ENCODE data around the gene MTUS2. TPM values are rescaled to one million over a fixed set of nuclear protein-coding genes. Genes with fewer than 3 reads are reported as not detected.

MTUS2 gene
- total and polyA plus RNA-seq, 2 of the 8 experiments (the other 6 are each of a cell fraction or from before 2014, with no cell fraction given): 0.18 to 0.80 TPM

DNA sequence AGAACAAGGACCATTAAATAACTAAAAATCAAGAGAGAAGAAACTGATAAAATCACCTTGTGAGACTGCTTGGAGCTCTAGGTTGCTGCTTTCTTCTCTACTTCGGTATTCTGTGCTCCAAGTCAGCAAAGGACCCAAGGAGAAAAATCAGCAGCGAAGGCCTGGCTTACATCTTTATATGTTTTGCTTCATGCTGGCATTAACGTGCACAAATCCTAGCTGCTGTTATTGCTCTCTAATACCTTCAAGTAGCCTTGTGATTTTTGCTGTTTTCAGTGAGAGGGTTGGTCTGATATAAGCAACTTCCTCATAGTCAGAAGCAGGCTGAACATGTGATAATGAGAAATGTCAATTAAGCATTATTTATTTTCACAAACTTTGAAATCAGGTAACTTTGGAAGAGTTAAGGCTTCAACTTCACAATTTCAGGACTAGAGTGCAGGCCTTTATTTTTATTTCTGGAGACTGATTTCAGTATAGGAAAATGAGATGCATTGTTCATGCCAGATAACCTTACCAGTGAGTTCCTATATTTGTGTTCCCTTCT is 410.2 kb downstream of the MTUS2 start:
- Histone ChIP-seq H4K5ac (ENCODE audit: insufficient read length, low read depth, low read length) (no peak overlapping the region), H3K27me3 (replicated peaks in 1 of 4; ENCODE audit: control insufficient read depth in 3 of 4, extremely low read depth in 1 of 4, insufficient read depth in 3 of 4, low read length in 3 of 4) (no peaks in the 10 kb centered on the region), H3K36me3 (ENCODE audit: control insufficient read depth in 2 of 4, insufficient read depth in 4 of 4, low read length in 3 of 4) (no peaks in the 10 kb centered on the region), H3K4me3 (ENCODE audit: extremely low read depth in 1 of 4, insufficient read depth in 2 of 4, low read depth in 3 of 4, low read length in 4 of 4) (no peak overlapping the region), H3K56ac (replicated peaks; ENCODE audit: insufficient read length, low read depth, low read length) (no peak overlapping the region), H3K23ac (ENCODE audit: insufficient read length) (no peak overlapping the region), H2BK15ac (ENCODE audit: low read length) (no peak overlapping the region), H4K91ac (replicated peaks; ENCODE audit: insufficient read length, low read length) (no peak overlapping the region), H3K79me1 (ENCODE audit: low read depth, low read length) (no peaks in the 10 kb centered on the region), H3K23me2 (ENCODE audit: low read depth, low read length) (no peaks in the 10 kb centered on the region), H2AK5ac (ENCODE audit: low read depth, low read length) (no peak overlapping the region), H3K18ac (ENCODE audit: extremely low read depth, low read length) (no peak overlapping the region), H2BK5ac (ENCODE audit: low read depth, low read length) (no peak overlapping the region), H4K8ac (ENCODE audit: extremely low read depth, insufficient read depth, low read length) (no peak overlapping the region), H3K14ac (ENCODE audit: insufficient read length) (no peak overlapping the region), H2BK20ac (ENCODE audit: low read length) (no peak overlapping the region), H3K9ac (replicated peaks in 1 of 4; ENCODE audit: extremely low read depth in 1 of 4, low read depth in 3 of 4, low read length in 3 of 4) (no peak overlapping the region), H3K4me1 (replicated peaks in 1 of 4; ENCODE audit: control insufficient read depth in 3 of 4, insufficient read depth in 4 of 4, low read length in 3 of 4) (no peaks in the 10 kb centered on the region), H2AFZ (ENCODE audit: low read length) (no peak overlapping the region), H2BK12ac (ENCODE audit: low read depth, low read length) (no peak overlapping the region), H3K4ac (replicated peaks; ENCODE audit: insufficient read length, low read depth, low read length) (no peak overlapping the region), H2BK120ac (replicated peaks; ENCODE audit: low read depth, low read length) (no peak overlapping the region), H3K9me3 (ENCODE audit: insufficient read depth in 2 of 2, low read depth in 1 of 2, low read length in 1 of 2) (no peaks in the 10 kb centered on the region), H3K27ac (ENCODE audit: low read depth, low read length) (no peak overlapping the region), H4K20me1 (replicated peaks in 1 of 2; ENCODE audit: control insufficient read depth in 1 of 2, insufficient read depth in 2 of 2, low read length in 2 of 2) (no peaks in the 10 kb centered on the region), H3K4me2 (ENCODE audit: insufficient read depth in 1 of 2, low read depth in 2 of 2, low read length in 2 of 2) (no peak overlapping the region), H3K79me2 (ENCODE audit: control insufficient read depth in 1 of 2, insufficient read depth in 2 of 2, low read length in 2 of 2) (no peaks in the 10 kb centered on the region)
- WGBS, 2 experiments (ENCODE audit: extremely low coverage in 1 of 2, insufficient coverage in 1 of 2, insufficient read length in 1 of 2, insufficient replicate concordance in 2 of 2, low coverage in 1 of 2, low lambda C conversion rate in 2 of 2, missing lambda C conversion rate in 1 of 2): 87% methylated on average over 3 of the region's 3 CpGs; no CpG with 5 or more reads in 1 of the 2 experiments
- CTCF ChIA-PET (ENCODE audit: partially characterized antibody): no interaction called here
- no peak for FAIRE-seq
- no peak for DNase-seq (ENCODE audit: low read depth in 1 of 2, low spot score in 2 of 2)
- POLR2A ChIA-PET (ENCODE audit: partially characterized antibody): no interaction called here
- TF ChIP-seq RXRA (IDR thresholded peaks at IDR 0.05; ENCODE audit: insufficient read depth, low read depth, low read length): no peak
- no peak for TF ChIP-seq SIN3A (conservative IDR thresholded peaks at IDR 0.05 in 1 of 2, IDR thresholded peaks at IDR 0.05 in 1 of 2; ENCODE audit: low read depth in 1 of 2, low read length in 2 of 2)
- no peak for TF ChIP-seq GTF2F1 (IDR thresholded peaks at IDR 0.05; ENCODE audit: borderline replicate concordance, low read depth, low read length)
- no peak for TF ChIP-seq RBBP5 (IDR thresholded peaks at IDR 0.05; ENCODE audit: borderline replicate concordance, low read depth, low read length)
- TF ChIP-seq HDAC2 (IDR thresholded peaks at IDR 0.05; ENCODE audit: borderline replicate concordance in 1 of 2, low read depth in 2 of 2, low read length in 2 of 2): no peak
- no peak for TF ChIP-seq TAF1 (IDR thresholded peaks at IDR 0.05; ENCODE audit: low read depth, low read length)
- TF ChIP-seq SP4 (IDR thresholded peaks at IDR 0.05; ENCODE audit: low read length): no peak
- no peak for TF ChIP-seq TEAD4 (IDR thresholded peaks at IDR 0.05; ENCODE audit: low read depth, low read length)
- TF ChIP-seq, protein P1, sequence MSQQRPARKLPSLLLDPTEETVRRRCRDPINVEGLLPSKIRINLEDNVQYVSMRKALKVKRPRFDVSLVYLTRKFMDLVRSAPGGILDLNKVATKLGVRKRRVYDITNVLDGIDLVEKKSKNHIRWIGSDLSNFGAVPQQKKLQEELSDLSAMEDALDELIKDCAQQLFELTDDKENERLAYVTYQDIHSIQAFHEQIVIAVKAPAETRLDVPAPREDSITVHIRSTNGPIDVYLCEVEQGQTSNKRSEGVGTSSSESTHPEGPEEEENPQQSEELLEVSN (IDR thresholded peaks at IDR 0.05): no peak
- TF ChIP-seq CEBPB (IDR thresholded peaks at IDR 0.05; ENCODE audit: low read depth, low read length): no peak
- TF ChIP-seq SP1 (IDR thresholded peaks at IDR 0.05; ENCODE audit: low read depth, low read length): no peak
- TF ChIP-seq CHD2 (IDR thresholded peaks at IDR 0.05; ENCODE audit: low read length): no peak
- TF ChIP-seq POU5F1 (IDR thresholded peaks at IDR 0.05; ENCODE audit: low read depth, low read length): no peak
- TF ChIP-seq FOSL1 (IDR thresholded peaks at IDR 0.05; ENCODE audit: insufficient read depth, low read depth, low read length): no peak
